ENCODE results near the gene LTB4R.

Gene LTB4R

DNA sequence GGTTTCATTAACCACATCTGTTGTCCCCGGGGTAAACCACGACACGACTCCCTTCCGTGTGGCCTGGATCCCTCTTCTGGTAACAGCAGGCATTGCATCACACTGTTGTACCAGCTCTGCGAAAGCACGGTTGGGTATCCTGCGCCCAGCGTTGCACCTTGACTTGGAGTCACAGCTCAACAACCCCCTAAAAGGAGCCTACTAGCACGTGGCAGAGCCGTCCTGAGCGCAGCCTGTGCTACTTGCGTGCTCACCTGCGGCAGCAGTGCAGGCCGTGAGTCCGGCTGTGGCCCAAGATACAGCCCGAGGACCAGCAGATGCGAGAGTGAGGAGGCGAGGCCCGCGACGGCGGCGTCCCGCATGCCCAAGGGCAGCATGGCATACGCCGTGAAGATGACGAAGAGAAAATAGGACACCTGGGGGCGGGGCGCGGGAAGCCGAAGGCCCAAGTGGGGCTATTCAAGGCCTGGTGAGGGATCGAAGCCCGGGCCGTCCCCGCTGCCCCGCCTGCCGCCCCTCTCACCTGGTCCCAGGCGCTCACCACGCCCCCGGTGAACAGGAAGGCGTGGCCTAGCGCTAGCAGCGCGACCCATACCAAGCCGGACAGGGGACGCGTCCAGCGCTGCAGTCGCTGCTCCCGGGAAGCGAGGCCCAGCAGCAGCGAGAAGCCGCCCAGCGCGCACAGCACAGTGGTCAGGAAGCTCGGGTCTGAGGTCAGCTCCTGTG lies 21.1 kb downstream of the LTB4R start:
- H3K4me3 ChIP-seq (ENCODE audit: low read depth, low read length) = no peak overlapping the region
- TF ChIP-seq, protein P1, sequence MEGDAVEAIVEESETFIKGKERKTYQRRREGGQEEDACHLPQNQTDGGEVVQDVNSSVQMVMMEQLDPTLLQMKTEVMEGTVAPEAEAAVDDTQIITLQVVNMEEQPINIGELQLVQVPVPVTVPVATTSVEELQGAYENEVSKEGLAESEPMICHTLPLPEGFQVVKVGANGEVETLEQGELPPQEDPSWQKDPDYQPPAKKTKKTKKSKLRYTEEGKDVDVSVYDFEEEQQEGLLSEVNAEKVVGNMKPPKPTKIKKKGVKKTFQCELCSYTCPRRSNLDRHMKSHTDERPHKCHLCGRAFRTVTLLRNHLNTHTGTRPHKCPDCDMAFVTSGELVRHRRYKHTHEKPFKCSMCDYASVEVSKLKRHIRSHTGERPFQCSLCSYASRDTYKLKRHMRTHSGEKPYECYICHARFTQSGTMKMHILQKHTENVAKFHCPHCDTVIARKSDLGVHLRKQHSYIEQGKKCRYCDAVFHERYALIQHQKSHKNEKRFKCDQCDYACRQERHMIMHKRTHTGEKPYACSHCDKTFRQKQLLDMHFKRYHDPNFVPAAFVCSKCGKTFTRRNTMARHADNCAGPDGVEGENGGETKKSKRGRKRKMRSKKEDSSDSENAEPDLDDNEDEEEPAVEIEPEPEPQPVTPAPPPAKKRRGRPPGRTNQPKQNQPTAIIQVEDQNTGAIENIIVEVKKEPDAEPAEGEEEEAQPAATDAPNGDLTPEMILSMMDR (IDR thresholded peaks at IDR 0.05; ENCODE audit: borderline replicate concordance, insufficient read depth, low read depth, low read length) = peak; percentile 82

DNA sequence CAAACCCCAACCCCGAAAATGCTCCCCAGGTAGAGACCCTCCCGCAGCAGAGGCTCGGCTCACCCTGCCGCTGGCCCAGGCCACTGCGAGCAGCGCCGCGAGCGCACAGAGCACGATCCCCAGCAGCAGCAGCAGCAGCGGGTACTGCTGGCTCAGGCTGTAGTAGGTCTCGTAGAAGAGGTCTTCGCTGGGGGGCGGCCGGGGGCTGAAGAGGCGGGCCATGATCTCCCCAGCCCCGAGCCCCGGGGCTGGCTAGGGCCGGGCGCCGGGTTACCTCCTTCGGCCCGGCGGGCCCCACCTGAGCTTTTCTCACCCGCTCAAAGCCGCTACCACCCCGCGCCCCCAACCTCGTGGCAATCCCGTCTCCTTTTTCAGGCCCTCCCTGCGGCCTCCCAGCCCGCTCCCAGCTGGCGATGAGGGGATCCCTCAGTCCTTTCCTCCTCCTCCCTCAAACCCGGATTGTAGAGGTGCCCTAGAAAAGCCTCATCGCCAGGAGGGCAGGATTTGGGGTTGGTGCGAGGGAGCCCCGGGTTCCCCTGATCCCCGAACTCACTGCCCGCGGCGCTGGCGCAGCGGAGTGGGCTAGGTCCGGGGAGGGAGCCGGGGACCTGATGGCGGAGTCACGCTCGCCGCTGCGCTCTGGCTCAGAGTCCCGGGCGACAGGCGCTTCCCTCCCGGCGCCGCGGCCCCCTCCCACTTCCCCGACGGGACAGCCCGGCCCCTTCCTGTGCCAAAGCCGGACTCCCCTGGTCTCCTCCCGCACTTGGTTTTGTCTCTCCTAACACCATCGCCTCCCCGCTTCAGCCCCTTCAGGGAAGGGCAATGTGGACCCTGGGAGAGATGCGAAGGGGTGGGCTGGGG lies 23.4 kb downstream of the LTB4R start, which contains the start of gene ADCY4:
TSS of gene ADCY4 (minus strand) at position 641 of the 861 bp plus-strand sequence. CDS start at position 222, 419 bp downstream.
- TF ChIP-seq, protein P1 (IDR thresholded peaks at IDR 0.05; ENCODE audit: borderline replicate concordance, insufficient read depth, low read depth, low read length) = no peak
- no peak within 1 kb of the TSS for H3K4me3 ChIP-seq (ENCODE audit: low read depth, low read length)

DNA sequence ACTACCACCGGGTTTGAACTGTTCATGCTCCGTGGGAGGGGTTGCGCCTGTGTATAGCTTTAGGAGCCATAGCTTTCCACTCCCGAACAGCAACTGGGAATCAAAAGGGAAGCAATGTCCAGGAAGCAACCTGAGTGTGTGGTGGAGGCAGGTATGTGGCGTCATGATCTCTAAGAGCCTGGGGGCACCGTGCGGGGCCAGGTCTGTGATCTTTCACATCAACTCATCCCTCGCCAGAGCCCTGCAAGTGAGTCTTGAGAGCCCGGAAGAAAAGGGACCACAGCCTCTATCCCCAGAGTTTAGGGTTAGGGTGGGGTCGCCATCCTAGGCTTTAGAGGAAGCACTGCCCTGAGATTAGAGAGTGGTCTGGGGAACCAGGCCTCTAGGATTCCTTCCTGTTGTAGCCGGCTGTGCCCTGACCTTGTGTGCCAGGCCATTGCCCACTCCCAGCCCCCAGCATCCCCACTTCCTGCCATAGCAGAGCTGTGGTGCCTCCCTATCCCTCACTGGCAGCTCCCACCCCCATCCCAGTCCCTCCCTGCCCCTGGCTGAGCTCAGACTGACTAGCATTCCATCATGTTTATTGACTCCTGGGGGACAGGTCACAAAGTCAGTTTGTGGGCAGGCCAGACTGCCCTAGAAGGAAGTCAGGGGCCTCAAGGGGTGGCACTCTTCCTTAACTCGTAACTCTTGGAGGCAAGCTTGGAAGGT lies 24.3 kb downstream of the LTB4R start:
- H3K4me3 ChIP-seq (ENCODE audit: low read depth, low read length) = no peak overlapping the region
- TF ChIP-seq, protein P1 (IDR thresholded peaks at IDR 0.05; ENCODE audit: borderline replicate concordance, insufficient read depth, low read depth, low read length) = no peak

DNA sequence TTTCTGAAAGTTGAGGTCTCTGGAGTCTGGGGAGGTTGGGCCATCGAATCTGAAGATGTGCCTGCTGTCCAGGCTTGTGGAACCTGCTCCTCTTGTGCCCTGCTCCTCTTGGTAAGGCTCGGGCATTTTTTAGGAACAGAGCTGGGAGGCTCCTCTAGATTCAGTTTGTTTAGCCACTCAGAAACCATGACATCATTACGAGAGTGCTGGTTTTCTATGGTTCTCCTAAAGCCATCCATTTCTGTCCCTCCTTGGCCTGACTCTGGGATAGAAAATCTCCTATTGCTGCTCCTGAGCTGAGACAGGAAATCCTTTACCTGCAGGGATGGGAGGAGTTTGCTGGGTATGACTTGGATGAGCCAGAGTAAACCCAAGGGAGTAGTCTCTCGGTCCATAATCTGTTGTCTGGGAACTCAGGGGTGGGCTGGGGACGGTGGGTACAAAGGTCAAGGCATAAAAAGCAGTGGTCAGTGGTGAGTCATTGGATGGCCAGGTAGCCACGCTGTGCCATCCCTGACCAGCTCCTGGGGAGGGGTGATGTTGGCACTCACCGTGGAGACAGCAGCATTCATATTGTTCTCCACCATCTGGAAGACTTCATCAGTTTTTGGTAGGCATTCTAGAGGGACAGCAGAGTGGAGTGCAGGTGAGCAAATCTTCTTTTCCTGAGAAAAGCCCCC lies 26.0 kb downstream of the LTB4R start:
- TF ChIP-seq, protein P1 (IDR thresholded peaks at IDR 0.05; ENCODE audit: borderline replicate concordance, insufficient read depth, low read depth, low read length) = no peak
- no peak overlapping the region for H3K4me3 ChIP-seq (ENCODE audit: low read depth, low read length)

DNA sequence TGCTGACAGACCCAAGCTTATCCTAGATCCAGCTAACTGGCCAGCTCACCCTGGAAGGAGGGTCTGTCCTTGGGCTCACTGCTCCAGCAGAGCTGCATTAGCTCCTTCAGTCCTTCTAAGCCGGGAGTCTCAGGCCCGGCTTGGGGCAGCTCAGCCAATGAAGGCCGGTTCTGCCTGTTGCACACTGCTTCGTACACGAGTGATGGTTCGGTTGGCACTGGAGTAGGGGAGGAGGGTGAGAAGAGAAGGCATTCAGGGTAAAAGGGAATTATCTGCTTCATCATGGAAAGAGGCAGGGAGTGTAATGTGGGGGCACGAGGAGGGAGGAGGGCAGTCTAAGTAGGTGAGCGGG lies 26.5 kb downstream of the LTB4R start:
- TF ChIP-seq, protein P1 (IDR thresholded peaks at IDR 0.05; ENCODE audit: borderline replicate concordance, insufficient read depth, low read depth, low read length) = no peak
- no peak overlapping the region for H3K4me3 ChIP-seq (ENCODE audit: low read depth, low read length)

DNA sequence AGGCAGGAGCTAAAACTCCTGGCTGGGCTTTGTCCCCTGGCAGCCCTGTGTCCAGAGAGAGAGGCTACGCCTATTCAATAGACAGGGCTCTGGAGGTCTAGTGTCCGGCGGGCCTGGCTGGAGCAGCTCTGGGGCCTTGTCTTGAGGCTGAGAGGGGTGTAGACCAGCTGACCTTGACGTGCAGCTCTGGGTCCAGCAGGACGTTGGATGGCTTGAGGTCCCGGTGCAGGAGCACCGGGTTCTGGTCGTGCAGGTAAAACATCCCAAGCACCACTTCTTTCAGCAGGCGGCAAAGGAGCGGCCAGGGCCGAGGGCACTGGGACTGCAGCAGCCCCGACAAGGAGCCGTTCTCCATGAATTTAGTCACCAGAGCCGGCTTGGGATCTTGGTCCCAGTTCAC lies 27.5 kb downstream of the LTB4R start:
- H3K4me3 ChIP-seq (ENCODE audit: low read depth, low read length) = no peak overlapping the region
- TF ChIP-seq, protein P1 (IDR thresholded peaks at IDR 0.05; ENCODE audit: borderline replicate concordance, insufficient read depth, low read depth, low read length) = no peak

Data from GM12875 (cell line).